Measurements from ENCODE around the gene NUDT8.
"Not testable (repeated sequence)": the region's sequence is repeated elsewhere in the genome, so short reads cannot be mapped to it uniquely, and the experiment has no call there.

NUDT8 gene

DNA sequence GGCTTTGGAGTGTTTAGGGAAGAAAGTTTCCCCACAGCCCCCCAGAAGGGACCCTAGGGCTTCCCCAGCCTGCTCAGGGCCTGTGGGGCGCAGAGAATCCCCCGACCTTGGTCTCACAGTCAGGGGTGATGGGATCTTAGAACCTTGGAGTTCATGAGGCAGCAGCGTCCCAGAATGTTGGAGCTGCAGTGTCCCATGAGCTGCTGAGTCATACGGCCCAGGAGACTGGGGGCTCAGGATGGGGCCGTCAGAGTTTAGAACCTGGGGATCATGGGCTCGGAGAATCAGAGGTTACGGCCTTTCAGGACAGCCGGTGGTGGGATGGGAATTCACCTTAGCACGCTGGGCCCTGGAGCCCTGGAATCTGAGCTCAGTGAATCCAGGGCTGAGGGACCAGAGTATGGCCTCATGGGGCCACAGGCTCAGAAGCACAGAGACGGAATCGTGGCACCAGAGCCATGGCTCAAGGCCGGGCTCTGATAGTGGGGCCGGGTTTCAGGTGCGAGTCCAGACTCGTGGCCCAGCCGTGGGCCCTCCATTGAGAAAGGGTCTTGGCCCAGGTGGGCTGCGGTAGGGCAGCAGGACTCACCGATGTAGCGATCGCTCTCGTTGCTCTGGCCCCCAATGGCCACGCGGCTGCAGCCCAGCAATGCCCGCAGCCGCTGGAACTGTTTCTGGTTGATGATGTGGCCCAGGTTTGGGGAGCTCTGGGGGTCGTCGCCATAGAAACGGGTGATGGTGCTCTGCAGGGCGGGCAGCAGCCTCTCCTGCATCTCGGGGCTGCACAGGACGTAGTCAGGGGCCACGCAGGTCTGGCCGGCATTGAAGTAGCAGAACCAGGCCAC, 35.2 kb upstream of the NUDT8 start:
- ATAC-seq (replicated peaks) (no peak), DNase-seq (no peak)
- Mint-ChIP-seq H3K27me3 (no peaks in the 10 kb centered on the region), H3K4me1 (peaks cover 0 to 9% of the 10 kb centered on the region in 2 donors), H3K4me3 (no peak overlapping the region), H3K27ac (no peak overlapping the region), H3K36me3 (no peaks in the 10 kb centered on the region), H3K9me3 (no peaks in the 10 kb centered on the region)

DNA sequence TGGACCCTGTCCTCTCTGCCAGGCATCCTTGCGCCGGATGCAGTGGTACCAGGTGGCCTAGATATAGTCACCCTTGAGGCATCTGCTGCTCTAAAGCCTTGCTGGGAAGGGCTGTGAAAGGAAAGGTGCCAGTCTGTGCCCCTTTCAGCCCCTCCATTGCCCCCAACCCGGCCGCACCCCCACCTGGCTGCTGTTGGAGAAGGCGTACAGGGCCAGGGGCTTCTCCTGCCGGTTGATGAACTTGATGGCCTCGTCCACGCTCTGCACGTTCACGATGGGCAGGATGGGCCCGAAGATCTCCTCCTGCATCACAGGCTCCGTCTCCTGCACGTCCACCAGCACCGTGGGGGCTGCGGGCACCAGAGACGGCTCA, 34.5 kb upstream of the NUDT8 start:
- Mint-ChIP-seq H3K4me1 (peaks cover 2 to 11% of the 10 kb centered on the region in 2 donors), H3K27ac (no peak overlapping the region), H3K4me3 (no peak overlapping the region), H3K27me3 (no peaks in the 10 kb centered on the region), H3K9me3 (no peaks in the 10 kb centered on the region), H3K36me3 (no peaks in the 10 kb centered on the region)
- DNase-seq (no peak), ATAC-seq (replicated peaks) (no peak)

DNA sequence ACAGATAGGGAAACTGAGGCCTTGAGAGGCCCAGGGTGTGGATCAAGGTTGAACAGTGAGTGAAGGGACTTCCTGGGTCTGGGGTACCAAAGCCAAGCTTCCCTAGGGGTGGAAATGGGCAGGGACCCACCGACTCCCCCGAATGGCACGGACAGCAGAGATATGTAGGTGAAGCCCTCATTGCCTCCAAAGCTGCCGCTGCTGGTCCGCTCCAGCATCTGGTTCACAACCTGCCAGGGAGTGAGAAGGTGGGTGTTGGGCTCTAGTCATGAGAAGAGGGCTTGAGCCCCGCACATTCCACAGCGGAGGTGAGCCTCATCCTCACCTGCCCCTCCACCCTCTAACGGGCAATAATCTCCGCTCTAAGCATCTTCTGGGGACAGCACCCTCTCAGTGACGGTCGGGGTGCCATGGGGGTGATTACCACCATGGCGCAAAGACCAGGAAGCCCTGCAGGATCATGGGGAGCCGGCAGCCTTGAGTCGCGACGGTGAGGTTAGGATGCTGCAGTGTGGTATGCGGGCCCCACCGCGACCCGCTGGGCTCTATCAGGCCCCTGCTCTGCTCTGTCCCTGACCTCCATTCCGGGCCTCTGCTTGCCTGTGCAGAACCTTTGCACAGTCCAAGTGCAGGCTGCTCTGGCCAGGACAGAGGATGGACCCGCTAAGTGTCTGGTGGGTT, 33.9 kb upstream of the NUDT8 start:
- no peak for ATAC-seq (replicated peaks)
- H3K27me3 Mint-ChIP-seq = no peaks in the 10 kb centered on the region

DNA sequence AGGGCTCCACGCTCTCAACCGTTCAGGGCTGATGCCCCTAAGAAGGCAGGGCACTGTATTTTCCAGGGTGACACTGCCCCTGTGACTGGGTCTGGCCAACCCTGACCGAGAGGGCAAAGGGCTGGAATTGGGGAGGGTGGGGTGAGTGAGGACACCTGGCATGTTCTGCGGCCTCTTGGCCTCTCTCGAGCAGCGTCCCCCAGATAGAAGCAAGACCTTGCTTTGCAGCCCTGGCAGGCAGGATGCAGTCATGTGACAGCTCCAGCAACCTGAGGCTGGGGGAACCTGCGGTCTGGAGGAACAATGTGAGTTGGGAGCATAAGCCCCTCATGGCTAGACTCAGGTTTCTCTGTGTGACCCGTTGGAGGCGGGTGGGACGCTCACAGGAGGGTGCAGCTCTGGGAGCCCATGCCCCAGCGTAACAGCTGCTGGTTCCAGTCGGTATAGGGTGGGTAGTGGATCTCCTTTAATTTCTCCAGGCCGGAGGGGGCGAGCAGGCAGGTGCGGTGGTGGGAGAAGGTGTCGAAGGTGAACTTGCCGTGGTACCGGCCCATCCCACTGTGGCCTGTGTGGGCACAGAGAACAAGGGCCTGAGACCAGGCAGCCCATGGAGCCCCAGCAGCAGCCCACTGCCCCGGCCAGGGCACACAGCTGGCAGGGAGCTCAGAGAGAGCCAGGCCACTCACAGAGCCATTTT, 33.2 kb upstream of the NUDT8 start:
- no peak overlapping the region for H3K4me3 Mint-ChIP-seq
- ATAC-seq (replicated peaks) = no peak
- no peak for DNase-seq
- H3K27ac Mint-ChIP-seq = no peak overlapping the region
- H3K27me3 Mint-ChIP-seq = no peaks in the 10 kb centered on the region
- no peaks in the 10 kb centered on the region for H3K9me3 Mint-ChIP-seq
- no peaks in the 10 kb centered on the region for H3K36me3 Mint-ChIP-seq
- H3K4me1 Mint-ChIP-seq = peaks cover 10 to 18% of the 10 kb centered on the region in 2 donors

More for the DNA sequence above, 33.9 kb upstream of the NUDT8 start:
- Mint-ChIP-seq H3K9me3 (no peaks in the 10 kb centered on the region), H3K4me1 (peaks cover 7 to 16% of the 10 kb centered on the region in 2 donors), H3K4me3 (no peak overlapping the region), H3K36me3 (no peaks in the 10 kb centered on the region), H3K27ac (no peak overlapping the region)
- no peak for DNase-seq

DNA sequence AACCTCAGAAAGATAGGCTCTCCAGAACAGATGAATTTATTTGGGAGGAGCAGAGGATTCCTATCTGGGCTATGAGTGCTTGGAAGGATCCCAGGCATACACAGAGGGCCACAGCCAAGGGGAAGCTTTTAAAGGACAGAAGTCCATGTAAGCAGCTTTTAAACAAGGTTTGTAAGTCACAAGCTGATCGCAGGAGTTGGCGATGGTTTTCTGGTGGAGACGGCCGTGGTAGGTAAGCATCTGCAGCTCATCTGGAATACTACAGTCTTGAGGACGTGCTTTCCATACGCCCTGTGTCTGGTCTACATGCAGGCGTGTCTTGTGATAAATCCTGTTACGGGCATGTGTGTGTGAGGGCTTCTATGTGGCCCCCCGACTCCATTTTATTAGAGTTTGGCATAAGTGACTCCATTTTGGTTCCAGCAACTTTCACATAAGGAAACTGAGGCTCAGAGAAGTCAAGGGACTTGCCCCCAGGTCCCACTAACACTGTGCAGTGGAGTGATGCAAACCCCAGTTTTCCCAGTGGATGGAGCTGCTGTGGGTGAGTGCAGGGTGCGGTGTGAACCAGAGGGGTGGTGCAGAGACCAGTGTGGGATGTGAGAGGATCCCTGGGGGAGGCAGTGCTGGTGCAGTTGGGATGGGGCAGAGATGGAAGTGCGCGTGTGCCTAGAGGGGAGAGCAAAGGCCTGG, 32.6 kb upstream of the NUDT8 start:
- peaks cover 10 to 18% of the 10 kb centered on the region in 2 donors for H3K4me1 Mint-ChIP-seq
- no peaks in the 10 kb centered on the region for H3K36me3 Mint-ChIP-seq
- no peak overlapping the region for H3K27ac Mint-ChIP-seq

DNA sequence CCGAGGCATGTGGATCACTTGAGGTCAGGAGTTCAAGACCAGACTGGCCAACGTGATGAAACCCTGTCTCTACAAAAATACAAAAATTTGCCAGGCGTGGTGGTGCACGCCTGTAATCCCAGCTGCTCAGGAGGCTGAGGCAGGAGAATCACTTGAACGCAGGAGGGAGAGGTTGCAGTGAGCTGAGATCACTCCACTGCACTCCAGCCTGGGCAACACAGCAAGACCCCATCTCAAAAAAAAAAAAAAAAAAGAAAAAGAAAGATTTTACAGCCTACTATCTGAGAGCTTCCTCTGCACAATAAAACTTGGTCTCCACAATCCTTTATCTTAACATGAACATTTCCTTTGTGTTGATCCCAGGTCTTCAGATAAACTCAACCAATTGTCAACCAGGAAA, 31.0 kb upstream of the NUDT8 start:
- ATAC-seq (replicated peaks); H3K4me1 Mint-ChIP-seq; DNase-seq; H3K27me3 Mint-ChIP-seq; H3K27ac Mint-ChIP-seq; H3K4me3 Mint-ChIP-seq; H3K9me3 Mint-ChIP-seq; H3K36me3 Mint-ChIP-seq: not testable (repeated sequence)

More for the DNA sequence above, 32.6 kb upstream of the NUDT8 start:
- ATAC-seq (replicated peaks) = no peak
- no peaks in the 10 kb centered on the region for H3K27me3 Mint-ChIP-seq
- H3K9me3 Mint-ChIP-seq = no peaks in the 10 kb centered on the region
- no peak for DNase-seq
- no peak overlapping the region for H3K4me3 Mint-ChIP-seq

DNA sequence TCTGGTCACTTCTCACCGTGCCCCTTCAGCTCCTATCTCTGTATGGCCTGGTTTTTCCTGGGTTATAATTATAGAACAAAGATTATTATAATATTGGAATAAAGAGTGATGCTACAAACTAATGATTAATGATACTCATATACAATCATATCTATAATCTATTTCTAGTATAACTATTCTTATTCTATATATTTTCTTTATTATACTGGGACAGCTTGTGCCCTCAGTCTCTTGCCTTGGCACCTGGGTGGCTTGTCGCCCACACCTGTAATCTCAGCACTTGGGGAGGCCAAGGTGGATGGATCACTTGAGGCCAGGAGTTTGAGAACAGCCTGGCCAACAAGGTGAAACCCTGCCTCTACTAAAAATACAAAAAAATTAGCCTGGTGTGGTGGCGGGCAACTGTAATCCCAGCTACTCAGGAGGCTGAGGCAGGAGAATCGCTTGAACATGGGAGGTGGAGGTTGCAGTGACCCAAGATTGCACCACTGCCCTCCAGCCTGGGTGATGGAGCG, 30.0 kb upstream of the NUDT8 start:
- ATAC-seq (replicated peaks) = not testable (repeated sequence)

DNA sequence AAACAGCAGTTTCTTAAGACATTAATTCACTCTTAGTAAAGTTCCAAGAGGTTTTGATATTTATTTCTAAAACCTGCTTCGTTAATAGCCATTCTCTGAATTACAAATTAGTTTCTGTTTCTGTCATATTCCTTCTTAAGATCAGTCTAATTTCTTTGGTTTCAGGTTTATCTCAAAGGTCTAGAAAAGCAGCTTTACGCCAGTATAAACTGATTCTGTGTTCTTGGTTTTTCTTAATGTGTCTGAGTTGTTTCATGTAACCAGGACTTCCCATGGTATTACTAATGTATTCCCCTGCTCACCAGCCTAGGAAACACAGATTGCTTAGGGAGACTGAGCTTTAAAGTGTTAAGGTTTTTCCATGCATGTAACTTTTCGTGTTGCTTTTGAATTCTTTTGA, 27.6 kb upstream of the NUDT8 start:
- ATAC-seq (replicated peaks) (no peak), DNase-seq (no peak)
- H3K4me1 Mint-ChIP-seq = peaks cover 9 to 10% of the 10 kb centered on the region in 2 donors
- no peaks in the 10 kb centered on the region for H3K27me3 Mint-ChIP-seq
- peaks cover 2 to 4% of the 10 kb centered on the region in 2 donors for H3K36me3 Mint-ChIP-seq
- no peak overlapping the region for H3K27ac Mint-ChIP-seq
- peaks cover 0 to 2% of the 10 kb centered on the region in 2 donors for H3K9me3 Mint-ChIP-seq
- no peak overlapping the region for H3K4me3 Mint-ChIP-seq

More for the DNA sequence above, 30.0 kb upstream of the NUDT8 start:
- H3K27ac Mint-ChIP-seq, H3K27me3 Mint-ChIP-seq, H3K9me3 Mint-ChIP-seq, DNase-seq, H3K4me3 Mint-ChIP-seq, H3K36me3 Mint-ChIP-seq, H3K4me1 Mint-ChIP-seq: not testable (repeated sequence)

DNA sequence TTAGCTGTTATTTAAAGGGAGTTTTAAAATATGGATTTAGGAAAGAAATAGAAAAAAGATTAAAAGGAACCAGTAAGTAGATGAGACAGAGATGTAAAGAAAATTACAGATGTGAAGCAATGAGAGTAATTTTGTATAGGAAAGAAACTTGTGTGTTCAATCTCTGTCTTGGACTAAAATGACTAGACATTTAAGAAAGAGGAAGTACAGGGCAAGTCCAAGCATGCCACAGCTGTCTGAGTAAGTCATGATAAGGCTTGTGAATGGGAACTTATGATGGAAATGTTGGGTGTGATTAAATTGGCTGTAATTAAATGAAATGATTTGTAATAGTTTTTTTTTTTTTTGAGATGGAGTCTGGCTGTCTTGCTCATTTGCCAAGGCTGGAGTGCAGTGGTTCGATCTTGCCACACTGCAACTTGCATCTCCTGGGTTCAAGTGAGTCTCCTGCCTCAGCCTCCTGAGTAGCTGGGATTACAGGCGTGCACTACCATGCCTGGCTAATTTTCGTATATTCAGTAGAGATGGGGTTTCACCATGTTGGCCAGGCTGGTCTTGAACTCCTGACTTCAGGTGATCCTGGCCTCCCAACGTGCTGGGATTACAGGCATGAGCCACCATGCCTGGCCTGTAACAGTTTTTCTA, 26.7 kb upstream of the NUDT8 start:
- H3K27me3 Mint-ChIP-seq = no peaks in the 10 kb centered on the region
- H3K9me3 Mint-ChIP-seq = peaks cover 0 to 2% of the 10 kb centered on the region in 2 donors
- H3K27ac Mint-ChIP-seq = no peak overlapping the region
- H3K4me3 Mint-ChIP-seq = no peak overlapping the region
- H3K36me3 Mint-ChIP-seq = peaks cover 2 to 4% of the 10 kb centered on the region in 2 donors
- DNase-seq (no peak), ATAC-seq (replicated peaks) (peak; percentile 62 to 73)
- peaks cover 9 to 10% of the 10 kb centered on the region in 2 donors for H3K4me1 Mint-ChIP-seq

DNA sequence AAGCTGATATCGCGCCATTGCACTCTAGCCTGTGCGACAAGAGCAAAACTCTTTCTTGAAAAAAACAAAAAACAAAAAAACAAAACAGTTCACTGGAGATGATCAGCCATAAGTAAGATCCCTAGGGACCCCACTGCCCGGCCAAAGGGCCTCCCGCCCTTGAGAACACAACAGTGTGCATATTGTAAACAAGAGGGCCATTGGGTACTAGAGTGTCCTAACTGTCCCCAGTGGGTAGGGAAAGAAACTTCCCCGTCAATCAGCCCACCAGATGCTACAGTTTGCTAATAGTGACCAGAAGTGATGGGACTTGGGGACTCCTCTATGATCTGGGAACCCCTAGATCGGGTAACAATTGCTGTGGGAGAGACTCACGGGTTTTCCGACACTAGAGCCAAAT, 24.5 kb upstream of the NUDT8 start:
- no peaks in the 10 kb centered on the region for H3K27me3 Mint-ChIP-seq
- no peak for ATAC-seq (replicated peaks)
- peaks cover 0 to 2% of the 10 kb centered on the region in 2 donors for H3K9me3 Mint-ChIP-seq
- H3K4me3 Mint-ChIP-seq = no peak overlapping the region
- peaks cover 2 to 8% of the 10 kb centered on the region in 2 donors for H3K36me3 Mint-ChIP-seq
- H3K27ac Mint-ChIP-seq = no peak overlapping the region
- H3K4me1 Mint-ChIP-seq = peaks cover 22 to 28% of the 10 kb centered on the region in 2 donors
- no peak for DNase-seq

DNA sequence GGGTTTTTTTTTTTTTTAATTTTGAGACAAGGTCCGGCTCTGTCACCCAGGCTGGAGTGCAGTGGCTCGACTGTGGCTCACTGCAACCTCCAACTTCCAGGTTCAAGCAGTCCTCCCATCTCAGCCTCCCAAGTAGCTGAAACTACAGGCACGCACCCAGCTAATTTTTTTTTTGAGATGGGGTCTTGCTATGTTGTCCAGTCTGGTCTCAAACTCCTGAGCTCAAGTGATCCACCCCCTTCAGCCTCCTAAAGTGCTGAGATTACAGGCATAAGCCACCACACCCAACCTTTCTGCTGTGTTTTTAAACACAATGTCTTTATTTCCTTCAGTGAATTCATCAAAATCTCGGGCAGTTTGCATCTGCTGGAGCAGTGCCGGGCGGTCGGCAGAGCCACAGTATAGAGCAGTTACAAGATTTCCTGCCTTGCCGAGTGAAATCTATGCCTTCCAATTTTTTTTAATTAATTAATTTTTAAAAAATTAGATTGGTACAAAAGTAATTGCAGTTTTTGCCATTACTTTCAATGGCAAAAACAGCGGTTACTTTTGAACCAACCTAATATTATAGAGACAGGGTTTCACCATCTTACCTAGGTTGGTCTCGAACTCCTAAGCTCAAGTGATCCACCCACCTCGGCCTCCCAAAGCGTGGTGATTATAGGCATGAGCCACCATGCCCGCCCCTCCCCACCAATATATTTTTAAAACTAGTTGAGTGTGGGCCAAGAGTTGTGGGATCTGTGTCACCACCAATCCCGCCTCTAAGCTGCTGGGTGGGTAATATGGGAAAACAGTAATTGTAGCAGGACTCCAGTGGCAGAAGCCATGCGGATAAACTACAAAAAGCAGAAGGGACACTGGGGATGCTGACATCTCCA, 23.5 kb upstream of the NUDT8 start:
- ATAC-seq (replicated peaks) = no peak
- H3K4me3 Mint-ChIP-seq = no peak overlapping the region
- no peaks in the 10 kb centered on the region for H3K27me3 Mint-ChIP-seq
- no peak for DNase-seq
- H3K9me3 Mint-ChIP-seq = peaks cover 0 to 2% of the 10 kb centered on the region in 2 donors
- peaks cover 2 to 8% of the 10 kb centered on the region in 2 donors for H3K36me3 Mint-ChIP-seq
- no peak overlapping the region for H3K27ac Mint-ChIP-seq
- H3K4me1 Mint-ChIP-seq = peaks cover 24 to 30% of the 10 kb centered on the region in 2 donors

DNA sequence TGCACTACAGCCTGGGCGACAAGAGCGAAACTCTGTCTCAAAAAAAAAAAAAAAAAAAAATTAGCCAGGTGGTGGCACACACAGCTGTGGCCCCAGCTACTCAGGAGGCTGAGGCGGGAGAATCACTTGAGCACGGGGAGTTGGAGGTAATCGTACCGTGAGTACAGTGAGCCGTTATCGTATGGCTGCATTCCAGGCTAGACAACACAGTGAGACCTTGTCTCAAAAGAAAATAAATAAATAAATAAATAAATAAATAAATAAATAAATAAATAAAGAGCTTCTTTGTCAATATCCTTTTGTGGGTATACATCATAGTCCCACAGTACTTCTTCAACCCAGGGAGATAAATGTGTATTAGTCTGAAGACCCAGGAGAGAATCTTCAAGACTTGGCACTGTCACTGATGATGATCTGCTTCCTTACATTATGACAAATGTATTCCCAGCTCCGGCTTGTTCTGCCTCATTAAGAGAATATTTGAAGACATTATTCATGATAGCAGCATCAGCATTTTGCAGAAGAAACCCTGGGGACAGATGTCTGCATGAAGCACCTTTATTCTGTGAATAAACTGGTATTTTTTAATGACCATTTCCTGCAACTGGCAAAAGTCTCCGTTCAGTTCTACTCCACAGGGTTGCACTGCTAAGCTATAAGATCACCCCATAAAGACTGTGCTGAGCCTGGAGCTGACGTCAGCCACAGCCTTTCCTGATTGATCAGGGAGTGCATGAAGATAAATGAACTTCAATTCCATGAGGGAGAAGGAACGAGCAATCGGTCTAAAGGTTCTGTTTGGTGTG, 22.4 kb upstream of the NUDT8 start:
- ATAC-seq (replicated peaks) = no peak
- Mint-ChIP-seq H3K4me1 (peaks cover 30 to 41% of the 10 kb centered on the region in 2 donors), H3K27ac (no peak overlapping the region), H3K36me3 (peaks cover 2 to 8% of the 10 kb centered on the region in 2 donors), H3K4me3 (no peak overlapping the region), H3K27me3 (no peaks in the 10 kb centered on the region), H3K9me3 (peaks cover 0 to 2% of the 10 kb centered on the region in 2 donors)
- no peak for DNase-seq

Data from stimulated activated naive B cell treated with anti-CD40 and anti-IgM and Interleukin-4, amounts not matched to agents 10 μg/mL and 1 μg/mL and 100 μg/mL, for 72 hours (primary cell).